ENCODE measurements around the gene QKI.

Gene QKI

DNA sequence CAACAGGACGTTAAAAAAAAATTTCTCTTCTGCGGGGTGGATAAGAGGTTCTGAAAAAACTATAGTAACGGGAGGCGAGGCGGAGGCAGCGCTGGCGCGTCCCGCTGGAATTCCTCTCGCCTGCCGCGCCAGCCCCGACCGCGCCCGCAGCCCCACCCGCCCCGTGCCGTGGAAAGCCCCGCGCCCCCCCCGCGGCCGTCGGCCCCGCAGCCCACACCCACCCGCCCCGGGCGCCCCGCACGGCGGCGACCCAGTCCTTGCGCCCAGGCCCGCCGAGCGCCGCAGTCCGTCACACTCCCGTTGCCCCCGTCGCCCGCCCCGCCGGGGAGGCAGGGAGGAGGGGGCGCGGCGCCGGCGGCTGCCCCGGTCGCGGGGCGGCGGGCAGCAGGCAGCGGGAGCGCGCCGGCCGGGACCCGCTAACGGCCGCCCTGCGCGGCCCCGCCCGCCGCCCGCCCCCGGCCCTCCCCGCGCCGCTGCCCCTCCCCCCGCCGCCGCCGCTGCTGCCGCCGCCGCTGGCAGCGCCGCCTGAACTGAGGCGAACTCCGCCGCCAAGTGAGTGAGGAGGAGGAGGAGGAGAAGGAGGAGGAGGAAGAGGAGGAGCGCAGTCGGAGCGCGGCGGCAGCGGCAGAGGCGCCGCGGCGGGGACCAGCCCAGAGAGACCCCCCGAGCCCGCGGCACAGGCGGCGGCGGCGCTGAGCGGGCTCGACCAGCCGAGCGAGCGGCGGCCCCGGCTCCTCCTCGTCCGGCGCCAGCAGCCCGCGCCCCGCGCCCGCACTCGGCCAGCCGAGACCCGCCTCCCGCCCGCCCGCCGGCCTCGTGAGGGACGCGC is at the start of gene QKI:
Gene QKI, plus strand, starts transcription at position 602 of the 829 bp plus-strand sequence. CDS start 476 bp downstream, outside the sequence.
- Histone ChIP-seq H3K4me1 (peaks cover 37% of the 10 kb centered on the region), H4K20me1 (peaks cover 39% of the 10 kb centered on the region), H3K4me2 (peak within 1 kb of the TSS; percentile 93), H3K27me3 (no peaks in the 10 kb centered on the region), H3K36me3 (0 out of 2 replicates have a peak, but pooled peaks cover 5% of the 10 kb centered on the region), H3K27ac (peak within 1 kb of the TSS; percentile 98), H3K9ac (peak within 1 kb of the TSS; percentile 96), H3K4me3 (peak within 1 kb of the TSS; percentile 95), H3K9me3 (no peaks in the 10 kb centered on the region)
- no peak for TF ChIP-seq Cebpa-rat (IDR thresholded peaks at IDR 0.05)

DNA sequence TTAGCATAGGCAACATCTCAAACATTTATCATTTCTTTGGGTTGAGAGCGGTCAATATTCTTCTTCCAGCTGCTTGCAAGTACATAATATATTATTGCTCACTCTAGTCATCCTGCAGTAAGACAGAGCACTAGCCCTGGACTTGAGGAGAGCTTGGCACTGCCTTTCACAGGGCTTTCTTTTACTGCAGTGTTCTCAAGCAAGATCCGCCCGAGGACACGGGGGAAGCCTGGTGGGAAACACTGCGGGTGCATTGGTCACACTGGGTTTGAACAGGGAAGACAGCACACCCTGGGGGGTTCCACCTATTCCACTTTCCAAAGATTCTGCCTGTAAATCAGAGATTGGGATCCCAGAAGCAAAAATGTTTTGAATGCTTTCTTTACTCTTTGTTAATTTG is 48.2 kb upstream of the QKI start:
- TF ChIP-seq Cebpa-rat (IDR thresholded peaks at IDR 0.05), result no peak
- Histone ChIP-seq H3K27ac (no peak overlapping the region), H3K4me2 (no peak overlapping the region), H3K4me1 (peaks cover 45% of the 10 kb centered on the region), H3K36me3 (no peaks in the 10 kb centered on the region), H3K9me3 (no peaks in the 10 kb centered on the region), H3K4me3 (no peak overlapping the region), H4K20me1 (no peaks in the 10 kb centered on the region), H3K27me3 (no peaks in the 10 kb centered on the region), H3K9ac (no peak overlapping the region)

DNA sequence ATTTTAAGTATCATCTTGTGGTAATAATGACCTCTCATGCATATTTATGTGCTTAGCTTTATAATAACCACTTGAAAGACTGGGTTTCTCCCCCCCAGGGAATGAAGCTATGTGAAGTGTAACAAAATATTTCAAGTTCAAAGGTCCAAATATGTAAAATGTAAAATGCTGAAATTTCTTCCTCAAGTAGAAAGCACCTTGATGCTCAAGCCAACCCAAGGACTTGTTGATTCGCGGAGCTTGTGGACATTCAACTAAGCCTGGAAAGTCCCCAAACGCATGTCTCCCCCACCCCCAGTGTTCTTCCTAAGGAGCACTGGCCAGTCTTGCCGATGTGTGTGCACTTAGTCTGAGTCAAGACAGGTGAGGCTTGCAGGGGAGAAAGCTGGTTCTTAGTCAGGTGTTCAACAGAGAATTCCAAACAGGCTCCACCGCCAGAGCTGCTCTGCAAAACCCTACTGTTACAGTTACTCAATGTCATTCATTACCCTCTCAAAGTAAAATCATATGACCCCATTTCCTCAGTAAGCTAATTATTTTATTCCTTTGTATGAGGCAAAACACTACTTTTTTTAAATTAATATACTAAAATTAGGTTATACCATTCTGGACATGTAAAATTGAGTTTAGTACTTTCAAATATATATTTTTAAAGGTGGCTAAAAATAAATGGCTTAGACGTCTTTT is 46.9 kb upstream of the QKI start:
- no peak overlapping the region for H3K27ac ChIP-seq
- no peak for TF ChIP-seq Cebpa-rat (IDR thresholded peaks at IDR 0.05)

GRCh38 chr6:163369141-163369540 is 45.4 kb upstream of the QKI start:
- no peaks in the 10 kb centered on the region for H4K20me1 ChIP-seq
- no peaks in the 10 kb centered on the region for H3K36me3 ChIP-seq
- H3K27me3 ChIP-seq, result no peaks in the 10 kb centered on the region
- H3K9me3 ChIP-seq, result no peaks in the 10 kb centered on the region
- H3K4me3 ChIP-seq, result no peak overlapping the region
- no peak for TF ChIP-seq Cebpa-rat (IDR thresholded peaks at IDR 0.05)
- H3K4me1 ChIP-seq, result peaks cover 46% of the 10 kb centered on the region
- no peak overlapping the region for H3K9ac ChIP-seq
- H3K4me2 ChIP-seq, result peak overlapping the region; percentile 65
- H3K27ac ChIP-seq, result peak overlapping the region; percentile 39; the same call in 1 of the 2 replicates

More for the DNA sequence above, 46.9 kb upstream of the QKI start:
- Histone ChIP-seq H3K4me2 (peak overlapping the region; percentile 65), H3K4me3 (no peak overlapping the region), H3K9ac (no peak overlapping the region), H3K27me3 (no peaks in the 10 kb centered on the region), H3K36me3 (no peaks in the 10 kb centered on the region), H4K20me1 (no peaks in the 10 kb centered on the region), H3K4me1 (peaks cover 46% of the 10 kb centered on the region), H3K9me3 (no peaks in the 10 kb centered on the region)

- no peaks in the 10 kb centered on the region for H3K9me3 ChIP-seq
- peak overlapping the region; percentile 65 for H3K4me2 ChIP-seq
- no peaks in the 10 kb centered on the region for H3K27me3 ChIP-seq
- H3K36me3 ChIP-seq, result no peaks in the 10 kb centered on the region
- no peak for TF ChIP-seq Cebpa-rat (IDR thresholded peaks at IDR 0.05)
- no peak overlapping the region for H3K4me3 ChIP-seq
- H3K27ac ChIP-seq, result peak overlapping the region; percentile 39
- H4K20me1 ChIP-seq, result no peaks in the 10 kb centered on the region
- H3K9ac ChIP-seq, result no peak overlapping the region
- peaks cover 48% of the 10 kb centered on the region for H3K4me1 ChIP-seq
Observed at GRCh38 chr6:163369628-163370365, 44.7 kb upstream of the QKI start.

GRCh38 chr6:163370464-163371117 is 43.9 kb upstream of the QKI start:
- H3K9ac ChIP-seq, result no peak overlapping the region
- no peaks in the 10 kb centered on the region for H4K20me1 ChIP-seq
- H3K4me2 ChIP-seq, result peak overlapping the region; percentile 65; the same call in 1 of the 2 replicates
- H3K4me1 ChIP-seq, result peaks cover 56% of the 10 kb centered on the region
- H3K27me3 ChIP-seq, result no peaks in the 10 kb centered on the region
- no peak for TF ChIP-seq Cebpa-rat (IDR thresholded peaks at IDR 0.05)
- H3K27ac ChIP-seq, result peak overlapping the region; percentile 39; the same call in 1 of the 2 replicates
- H3K9me3 ChIP-seq, result no peaks in the 10 kb centered on the region
- no peak overlapping the region for H3K4me3 ChIP-seq
- H3K36me3 ChIP-seq, result no peaks in the 10 kb centered on the region

DNA sequence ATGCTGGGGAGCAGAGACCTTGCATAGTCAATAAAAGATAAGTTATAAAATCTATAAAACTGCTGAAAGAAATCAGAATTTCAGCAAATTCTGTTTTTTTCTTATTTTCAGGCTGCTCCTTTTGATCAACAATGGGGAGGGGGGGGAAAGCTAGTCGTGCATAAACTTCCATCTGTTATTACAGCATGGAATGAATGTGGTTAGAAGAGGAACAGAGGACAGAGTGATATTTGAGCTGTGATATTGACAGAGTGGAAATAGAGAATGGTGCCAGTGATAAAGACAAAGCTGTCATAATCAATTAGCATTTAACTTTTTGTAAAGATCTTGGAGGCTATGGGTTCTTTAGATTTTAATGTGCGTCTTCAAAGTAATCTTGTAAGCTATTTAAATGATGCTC is 43.4 kb upstream of the QKI start:
- Histone ChIP-seq H3K4me2 (peak overlapping the region; percentile 5; the same call in 1 of the 2 replicates), H3K27ac (no peak overlapping the region), H4K20me1 (no peaks in the 10 kb centered on the region), H3K9me3 (no peaks in the 10 kb centered on the region), H3K36me3 (no peaks in the 10 kb centered on the region), H3K4me3 (no peak overlapping the region), H3K4me1 (peaks cover 61% of the 10 kb centered on the region), H3K9ac (no peak overlapping the region), H3K27me3 (no peaks in the 10 kb centered on the region)
- TF ChIP-seq Cebpa-rat (IDR thresholded peaks at IDR 0.05), result no peak

DNA sequence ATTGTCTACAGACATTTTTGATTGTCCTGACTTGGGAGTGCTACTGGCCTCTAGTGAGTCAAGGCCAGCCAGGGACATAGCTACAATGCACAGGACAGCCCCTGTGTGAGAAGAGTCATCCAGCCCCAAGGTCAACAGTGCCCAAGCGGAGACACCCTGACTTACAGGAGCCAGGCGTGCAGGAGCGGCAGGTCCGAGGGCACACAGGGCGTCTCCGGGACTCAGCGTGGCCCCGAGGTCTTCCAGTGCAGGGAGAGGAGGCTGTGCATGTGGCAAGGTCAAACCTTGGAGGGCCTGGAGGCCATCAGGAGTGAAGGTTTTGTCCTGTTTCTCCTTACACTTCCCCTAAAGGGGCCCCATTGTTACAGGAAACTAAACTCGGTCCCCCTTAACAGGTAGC is 41.3 kb upstream of the QKI start:
- Histone ChIP-seq H3K4me3 (no peak overlapping the region), H3K4me2 (no peak overlapping the region), H4K20me1 (no peaks in the 10 kb centered on the region), H3K9ac (no peak overlapping the region), H3K9me3 (no peaks in the 10 kb centered on the region), H3K27ac (no peak overlapping the region), H3K27me3 (no peaks in the 10 kb centered on the region), H3K36me3 (no peaks in the 10 kb centered on the region), H3K4me1 (peaks cover 46% of the 10 kb centered on the region)
- no peak for TF ChIP-seq Cebpa-rat (IDR thresholded peaks at IDR 0.05)

DNA sequence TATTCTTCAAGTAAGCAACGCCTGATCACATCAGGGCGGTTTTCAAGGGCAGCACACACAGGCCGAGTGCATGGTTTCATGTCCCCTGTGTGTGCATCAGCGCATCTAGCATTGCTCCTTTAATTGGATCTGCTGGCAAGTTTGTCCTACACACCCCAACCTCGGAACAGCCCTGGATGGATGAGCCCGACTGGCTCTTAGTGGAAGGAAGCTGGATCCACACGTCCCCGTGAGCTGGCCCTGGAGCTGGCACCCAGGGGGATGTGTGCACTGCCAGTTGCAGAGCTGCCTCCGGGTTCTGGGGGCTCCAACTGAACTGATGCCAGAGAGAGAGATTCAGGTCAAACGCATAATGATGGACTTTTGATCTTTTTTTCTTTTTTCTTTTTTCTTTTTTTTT is 39.2 kb upstream of the QKI start:
- Histone ChIP-seq H3K4me2 (peak overlapping the region; percentile 50), H4K20me1 (no peaks in the 10 kb centered on the region), H3K4me1 (peaks cover 25% of the 10 kb centered on the region), H3K4me3 (no peak overlapping the region), H3K27me3 (no peaks in the 10 kb centered on the region), H3K9ac (no peak overlapping the region), H3K36me3 (no peaks in the 10 kb centered on the region), H3K9me3 (no peaks in the 10 kb centered on the region), H3K27ac (no peak overlapping the region)
- no peak for TF ChIP-seq Cebpa-rat (IDR thresholded peaks at IDR 0.05)

Data from BLaER1 (cell line).